ENCODE measurements around the gene ELP4. TPM values are rescaled to one million over a fixed set of nuclear protein-coding genes. Genes with fewer than 3 reads are reported as not detected.

The ELP4 gene
- total and polyA plus RNA-seq, 3 donors from 2014 or later: 28.0 to 29.7 (median 29.1) TPM

DNA sequence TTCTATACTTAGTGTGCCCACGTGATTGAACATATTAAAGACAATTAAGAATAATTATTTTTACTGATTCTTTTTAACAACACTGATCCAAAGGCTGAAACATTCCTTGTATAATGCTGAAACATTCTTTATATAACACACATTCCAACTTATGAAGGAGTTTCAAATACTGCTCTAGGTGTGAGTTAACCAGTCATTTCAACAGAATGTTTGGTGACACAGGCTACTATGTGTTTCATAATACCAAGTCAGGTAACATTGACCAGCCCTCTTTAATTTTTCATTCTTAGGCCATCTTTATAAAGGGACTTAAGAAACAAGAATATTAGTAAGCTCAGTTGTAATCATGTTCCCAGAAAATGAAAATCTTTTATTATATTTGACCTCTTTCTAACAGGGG is 136.6 kb downstream of the ELP4 start:
- Histone ChIP-seq H3K4me1 (no peaks in the 10 kb centered on the region), H3K9me3 (no peaks in the 10 kb centered on the region), H3K36me3 (ENCODE audit: low read depth, missing control alignments) (no peaks in the 10 kb centered on the region), H3K4me3 (no peak overlapping the region), H3K27me3 (no peaks in the 10 kb centered on the region), H3K27ac (no peak overlapping the region)
- DNase-seq: no peak
- intact Hi-C loops (cut with DNase I; ENCODE audit: low total_unique reads): no loop called here
- TF ChIP-seq, protein P1, sequence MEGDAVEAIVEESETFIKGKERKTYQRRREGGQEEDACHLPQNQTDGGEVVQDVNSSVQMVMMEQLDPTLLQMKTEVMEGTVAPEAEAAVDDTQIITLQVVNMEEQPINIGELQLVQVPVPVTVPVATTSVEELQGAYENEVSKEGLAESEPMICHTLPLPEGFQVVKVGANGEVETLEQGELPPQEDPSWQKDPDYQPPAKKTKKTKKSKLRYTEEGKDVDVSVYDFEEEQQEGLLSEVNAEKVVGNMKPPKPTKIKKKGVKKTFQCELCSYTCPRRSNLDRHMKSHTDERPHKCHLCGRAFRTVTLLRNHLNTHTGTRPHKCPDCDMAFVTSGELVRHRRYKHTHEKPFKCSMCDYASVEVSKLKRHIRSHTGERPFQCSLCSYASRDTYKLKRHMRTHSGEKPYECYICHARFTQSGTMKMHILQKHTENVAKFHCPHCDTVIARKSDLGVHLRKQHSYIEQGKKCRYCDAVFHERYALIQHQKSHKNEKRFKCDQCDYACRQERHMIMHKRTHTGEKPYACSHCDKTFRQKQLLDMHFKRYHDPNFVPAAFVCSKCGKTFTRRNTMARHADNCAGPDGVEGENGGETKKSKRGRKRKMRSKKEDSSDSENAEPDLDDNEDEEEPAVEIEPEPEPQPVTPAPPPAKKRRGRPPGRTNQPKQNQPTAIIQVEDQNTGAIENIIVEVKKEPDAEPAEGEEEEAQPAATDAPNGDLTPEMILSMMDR (IDR thresholded peaks at IDR 0.05): no peak
- no peak for TF ChIP-seq POLR2A (IDR thresholded peaks at IDR 0.05)
- 92 to 96% methylated on average over 1 of the region's 1 CpG for WGBS, 2 donors

GRCh38 chr11:31649129-31649966 is 139.8 kb downstream of the ELP4 start:
- no peaks in the 10 kb centered on the region for H3K9me3 ChIP-seq
- H3K4me3 ChIP-seq: no peak overlapping the region
- H3K27me3 ChIP-seq: no peaks in the 10 kb centered on the region
- no peak for DNase-seq
- no peak overlapping the region for H3K27ac ChIP-seq
- no peaks in the 10 kb centered on the region for H3K36me3 ChIP-seq (ENCODE audit: low read depth, missing control alignments)
- WGBS, 2 donors: 89 to 92% methylated on average over 6 of the region's 6 CpGs
- no peaks in the 10 kb centered on the region for H3K4me1 ChIP-seq
- intact Hi-C loops (cut with DNase I; ENCODE audit: low total_unique reads): no loop called here
- TF ChIP-seq, protein P1 (IDR thresholded peaks at IDR 0.05): no peak
- no peak for TF ChIP-seq POLR2A (IDR thresholded peaks at IDR 0.05)

DNA sequence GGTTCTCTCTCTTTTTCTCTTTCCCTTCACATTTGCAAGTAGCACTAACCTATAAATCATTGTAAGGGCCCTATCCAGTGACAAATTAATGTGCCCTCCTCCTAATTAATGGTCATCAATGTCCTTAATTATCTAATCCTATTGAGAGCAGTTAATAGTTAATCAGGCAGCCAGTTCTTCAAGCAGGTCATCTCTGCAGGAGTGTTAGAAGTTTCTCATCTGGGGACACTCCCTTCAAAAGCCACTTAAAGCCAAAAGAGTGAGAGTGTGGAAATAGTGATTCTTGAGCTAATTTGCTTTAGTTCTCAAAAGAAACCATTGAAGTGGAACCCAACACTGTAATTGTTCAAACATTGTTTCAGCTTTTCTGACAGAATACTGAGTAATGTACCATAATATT is 141.6 kb downstream of the ELP4 start:
- no peaks in the 10 kb centered on the region for H3K9me3 ChIP-seq
- H3K4me3 ChIP-seq: no peak overlapping the region
- H3K27ac ChIP-seq: no peak overlapping the region
- no peaks in the 10 kb centered on the region for H3K4me1 ChIP-seq
- intact Hi-C loops (cut with DNase I; ENCODE audit: low total_unique reads): no loop called here
- TF ChIP-seq, protein P1 (IDR thresholded peaks at IDR 0.05): no peak
- no peak for TF ChIP-seq POLR2A (IDR thresholded peaks at IDR 0.05)
- H3K27me3 ChIP-seq: no peaks in the 10 kb centered on the region
- no peak for DNase-seq
- H3K36me3 ChIP-seq (ENCODE audit: low read depth, missing control alignments): no peaks in the 10 kb centered on the region

- TF ChIP-seq, protein P1 (IDR thresholded peaks at IDR 0.05): no peak
- no peak for TF ChIP-seq POLR2A (IDR thresholded peaks at IDR 0.05)
- Histone ChIP-seq H3K4me3 (no peak overlapping the region), H3K4me1 (no peaks in the 10 kb centered on the region), H3K27ac (no peak overlapping the region), H3K27me3 (no peaks in the 10 kb centered on the region), H3K36me3 (ENCODE audit: low read depth, missing control alignments) (no peaks in the 10 kb centered on the region), H3K9me3 (no peaks in the 10 kb centered on the region)
- no peak for DNase-seq
- 91 to 97% methylated on average over 2 of the region's 2 CpGs for WGBS, 2 donors
- intact Hi-C loops (cut with DNase I; ENCODE audit: low total_unique reads): no loop called here
These were observed 142.3 kb downstream of the ELP4 start for GRCh38 chr11:31651822-31652221.

GRCh38 chr11:31652528-31652927 is 143.0 kb downstream of the ELP4 start:
- WGBS, 2 donors: 86 to 92% methylated on average over 1 of the region's 1 CpG
- no peaks in the 10 kb centered on the region for H3K9me3 ChIP-seq
- no peaks in the 10 kb centered on the region for H3K4me1 ChIP-seq
- DNase-seq: no peak
- intact Hi-C loops (cut with DNase I; ENCODE audit: low total_unique reads): no loop called here
- H3K36me3 ChIP-seq (ENCODE audit: low read depth, missing control alignments): no peaks in the 10 kb centered on the region
- TF ChIP-seq, protein P1 (IDR thresholded peaks at IDR 0.05): no peak
- no peak for TF ChIP-seq POLR2A (IDR thresholded peaks at IDR 0.05)
- H3K27me3 ChIP-seq: no peaks in the 10 kb centered on the region
- H3K4me3 ChIP-seq: no peak overlapping the region
- H3K27ac ChIP-seq: no peak overlapping the region
